Mononuclear cell (primary cell): Measurements from ENCODE around the gene AATK. TPM values are rescaled to one million over a fixed set of nuclear protein-coding genes. Genes with fewer than 3 reads are reported as not detected.

Experiments used
- H3K27me3 ChIP-seq: 2 replicates; pipeline ENCODE4 v1.6.0; 2011; ENCODE audit warnings: low read length, control low read depth; ENCODE audit not compliant: insufficient read depth
- H3K4me1 ChIP-seq: 2 replicates; pipeline ENCODE4 v1.5.1; 2011; ENCODE audit warnings: mild to moderate bottlenecking, low read length, control low read depth; ENCODE audit not compliant: insufficient read depth
- H3K4me3 ChIP-seq: 2 replicates; pipeline ENCODE4 v1.5.1; 2011; ENCODE audit warnings: mild to moderate bottlenecking, low read length, moderate library complexity
- H3K9me3 ChIP-seq: 2 replicates; pipeline ENCODE4 v1.5.1; 2011; ENCODE audit warnings: low read depth, mild to moderate bottlenecking, control low read depth, low read length
- total RNA-seq: library from RNA; depleted of rRNA; stranded (reverse); fragments of >200 nt; gene quantifications from one replicate; pipeline ENCODE4 v1.2.3, GENCODE V29; 2012

AATK gene
- total RNA-seq, 1 donor, result 2.0 TPM

GRCh38 chr17:81071761-81072741, 94.0 kb downstream of the AATK start:
- no peaks in the 10 kb centered on the region for H3K4me1 ChIP-seq

GRCh38 chr17:81070541-81071246, 95.3 kb downstream of the AATK start:
- Histone ChIP-seq H3K4me3 (no peak overlapping the region), H3K4me1 (no peaks in the 10 kb centered on the region), H3K27me3 (no peaks in the 10 kb centered on the region), H3K9me3 (no peaks in the 10 kb centered on the region)

More at GRCh38 chr17:81071761-81072741, 94.0 kb downstream of the AATK start:
- Histone ChIP-seq H3K4me3 (no peak overlapping the region), H3K9me3 (no peaks in the 10 kb centered on the region), H3K27me3 (no peaks in the 10 kb centered on the region)

GRCh38 chr17:81069135-81069645, 96.8 kb downstream of the AATK start:
- Histone ChIP-seq H3K4me1 (no peaks in the 10 kb centered on the region), H3K27me3 (no peaks in the 10 kb centered on the region), H3K4me3 (no peak overlapping the region), H3K9me3 (no peaks in the 10 kb centered on the region)

- no peak overlapping the region for H3K4me3 ChIP-seq
- H3K27me3 ChIP-seq, result no peaks in the 10 kb centered on the region
- no peaks in the 10 kb centered on the region for H3K4me1 ChIP-seq
- no peaks in the 10 kb centered on the region for H3K9me3 ChIP-seq
Observed at GRCh38 chr17:81068411-81069134, 97.4 kb downstream of the AATK start.

GRCh38 chr17:81067391-81067811, 98.6 kb downstream of the AATK start:
- Histone ChIP-seq H3K4me1 (no peaks in the 10 kb centered on the region), H3K4me3 (no peak overlapping the region), H3K27me3 (no peaks in the 10 kb centered on the region), H3K9me3 (no peaks in the 10 kb centered on the region)

Other genes starting within 250 kb of the AATK start
- gene CHMP6, start 174.4 kb downstream of the AATK start, total RNA-seq, result 14.4 TPM
- gene BAIAP2, start 131.1 kb downstream of the AATK start, total RNA-seq, result 5.1 TPM
- not detected for gene PVALEF, start 714 bp downstream of the AATK start, total RNA-seq
- gene CEP131, start 56.7 kb upstream of the AATK start, total RNA-seq, result 4.8 TPM
- 39.6 TPM for gene TEPSIN, start 72.8 kb upstream of the AATK start, total RNA-seq
- 9.3 TPM for gene NDUFAF8, start 73.1 kb upstream of the AATK start, total RNA-seq
- 30.9 TPM for gene SLC38A10, start 129.1 kb upstream of the AATK start, total RNA-seq
- 2.0 TPM for gene BAHCC1, start 229.2 kb upstream of the AATK start, total RNA-seq